ENCODE measurements around the gene TMX2.
"Not testable (repeated sequence)": the region's sequence is repeated elsewhere in the genome, so short reads cannot be mapped to it uniquely, and the experiment has no call there.

TMX2 gene, protein sequence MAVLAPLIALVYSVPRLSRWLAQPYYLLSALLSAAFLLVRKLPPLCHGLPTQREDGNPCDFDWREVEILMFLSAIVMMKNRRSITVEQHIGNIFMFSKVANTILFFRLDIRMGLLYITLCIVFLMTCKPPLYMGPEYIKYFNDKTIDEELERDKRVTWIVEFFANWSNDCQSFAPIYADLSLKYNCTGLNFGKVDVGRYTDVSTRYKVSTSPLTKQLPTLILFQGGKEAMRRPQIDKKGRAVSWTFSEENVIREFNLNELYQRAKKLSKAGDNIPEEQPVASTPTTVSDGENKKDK

DNA sequence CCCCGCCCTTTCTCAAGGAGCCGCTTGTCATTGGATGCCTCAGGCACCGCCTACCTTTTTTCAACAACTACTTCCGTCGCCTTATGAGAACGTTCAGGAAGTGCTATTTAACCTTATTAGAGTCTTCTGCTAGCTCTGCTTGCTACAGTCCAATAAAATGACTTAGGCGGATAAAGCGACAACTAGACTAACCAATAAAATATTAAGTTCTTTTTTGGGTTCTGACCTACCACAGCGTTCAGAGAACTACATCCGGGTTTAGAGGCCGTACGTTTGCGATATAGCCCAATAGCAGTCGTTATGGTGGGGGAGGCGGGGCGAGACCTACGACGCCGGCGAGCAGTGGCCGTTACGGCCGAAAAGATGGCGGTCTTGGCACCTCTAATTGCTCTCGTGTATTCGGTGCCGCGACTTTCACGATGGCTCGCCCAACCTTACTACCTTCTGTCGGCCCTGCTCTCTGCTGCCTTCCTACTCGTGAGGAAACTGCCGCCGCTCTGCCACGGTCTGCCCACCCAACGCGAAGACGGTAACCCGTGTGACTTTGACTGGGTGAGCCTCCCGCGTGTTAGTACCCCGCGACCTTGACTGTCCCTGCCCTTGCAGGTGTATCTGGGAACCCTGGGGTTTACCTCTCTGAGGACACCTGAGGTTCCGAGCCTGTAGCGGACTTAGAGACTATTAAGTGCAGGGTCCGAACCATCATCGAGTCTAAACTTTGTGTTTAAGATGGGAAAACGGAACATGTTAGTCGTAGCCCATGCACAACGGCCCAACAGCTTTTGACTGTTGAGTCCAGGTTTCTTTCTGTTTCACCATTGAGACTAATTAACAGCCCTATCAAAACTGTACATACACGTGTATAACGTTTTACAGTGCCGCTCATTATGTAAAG lies at the start of gene TMX2:
Gene TMX2 (plus strand): TSS at position 338 of the 895 bp plus-strand sequence. CDS start 26 bp downstream, at position 364.
- peak; percentile 95 for DNase-seq (ENCODE audit: low spot score)

DNA sequence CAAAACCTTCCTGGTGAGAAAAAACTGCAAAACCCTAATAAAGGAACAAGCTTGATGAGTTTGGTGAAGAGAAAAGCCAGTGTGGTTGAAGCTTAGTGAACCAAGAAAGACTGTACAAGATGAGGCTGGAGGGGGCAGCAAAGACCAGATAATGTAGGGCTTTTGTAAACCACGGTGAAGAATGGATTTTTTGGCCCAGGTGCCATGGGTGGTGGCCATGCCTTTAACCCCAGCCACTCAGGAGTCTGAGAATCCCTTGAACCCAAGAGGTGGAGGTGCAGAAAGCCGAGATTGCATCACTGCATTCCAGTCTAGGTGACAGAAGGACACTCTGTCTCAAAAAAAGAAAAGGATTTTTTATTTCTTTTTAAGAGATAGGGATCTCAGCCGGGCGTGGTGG lies 49.5 kb upstream of the TMX2 start:
- DNase-seq (ENCODE audit: low spot score): no peak

DNA sequence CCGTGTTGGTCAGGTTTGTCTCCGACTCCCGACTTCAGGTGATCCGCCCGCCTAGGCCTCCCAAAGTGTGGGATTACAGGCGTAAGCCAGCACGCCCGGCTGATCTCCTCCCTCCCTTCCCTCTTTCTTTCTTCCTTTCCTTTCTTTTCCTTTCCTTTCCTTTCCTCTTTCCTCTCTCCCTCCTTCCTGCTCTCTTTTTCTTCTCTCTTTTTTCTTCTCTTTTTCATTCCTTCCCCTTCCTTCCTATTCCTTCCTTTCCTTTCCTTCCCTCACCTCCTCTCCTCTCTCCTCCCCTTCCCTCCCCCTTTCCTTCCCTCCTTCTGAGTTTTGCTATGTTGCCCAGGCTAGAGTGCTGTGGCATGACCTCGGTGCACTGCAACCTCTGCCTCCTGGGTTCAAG lies 48.4 kb upstream of the TMX2 start:
- no peak for DNase-seq (ENCODE audit: low spot score)

DNA sequence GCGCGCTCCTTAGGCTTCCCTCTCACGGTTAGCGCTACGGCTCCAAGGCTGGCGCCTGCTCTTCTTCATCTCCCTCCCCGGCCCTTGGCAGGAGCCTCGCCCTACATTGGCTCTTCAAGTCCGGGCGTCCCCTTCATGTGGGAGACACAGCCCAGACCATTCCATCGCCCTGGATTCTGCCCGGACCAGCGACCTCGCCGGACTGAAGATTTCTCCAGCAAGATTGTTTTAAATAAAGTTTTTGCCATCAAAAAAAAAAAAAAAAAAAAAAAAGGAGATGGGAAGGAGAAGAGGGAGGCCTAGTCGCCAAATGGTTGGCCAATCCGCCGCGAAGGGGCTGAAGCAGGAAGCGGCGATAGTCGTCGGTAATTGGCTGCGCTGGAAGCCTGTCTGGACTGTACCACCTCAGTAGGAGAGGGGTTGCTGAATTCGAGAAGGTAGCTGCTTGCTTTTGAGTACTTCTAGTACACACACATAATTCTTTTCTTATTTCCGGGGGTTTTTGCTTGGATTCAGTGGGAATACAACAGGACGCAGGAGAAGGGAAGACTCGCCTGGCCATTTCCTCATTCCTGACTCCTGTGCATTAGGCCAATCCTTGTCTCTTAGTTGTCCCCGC lies 45.2 kb upstream of the TMX2 start:
- DNase-seq (ENCODE audit: low spot score): peak; percentile 97

DNA sequence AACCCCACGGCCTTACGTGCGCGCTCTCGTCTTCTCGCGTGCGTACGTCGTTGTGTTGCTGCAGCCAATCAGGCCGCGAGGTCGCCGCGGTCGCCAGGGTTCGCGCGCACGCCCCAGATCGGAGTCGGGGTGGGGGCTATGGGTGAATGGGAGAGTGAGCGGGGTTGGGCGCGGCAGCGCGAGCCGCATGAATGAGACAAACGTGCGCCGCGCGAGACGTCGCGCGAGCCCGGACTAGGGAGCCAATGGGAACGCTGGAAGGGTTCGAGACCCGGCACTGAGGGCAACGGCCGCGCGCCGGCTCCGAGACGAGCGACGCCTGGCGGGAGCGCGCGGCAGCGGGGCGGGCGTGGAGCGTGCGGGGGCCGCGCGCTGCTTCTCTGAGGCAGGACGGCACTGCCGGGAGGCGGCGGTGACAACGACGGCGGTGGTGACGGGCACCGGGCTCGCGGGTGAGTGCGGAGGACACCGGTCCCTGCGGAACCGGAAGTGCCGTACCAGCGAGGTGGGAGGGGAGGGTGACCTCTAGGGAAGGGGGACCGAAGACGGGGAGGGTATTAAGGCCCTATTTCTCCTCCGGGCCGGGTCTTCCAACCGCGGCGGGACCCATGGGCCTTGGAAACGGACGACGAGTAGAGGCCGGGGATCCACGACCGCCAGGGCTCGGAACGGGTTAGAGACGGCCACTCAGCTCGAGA lies 44.5 kb upstream of the TMX2 start, which contains the start of gene ZDHHC5:
Gene ZDHHC5 (plus strand): TSS at position 379 of the 698 bp plus-strand sequence. CDS start 4,977 bp downstream, outside the sequence.
- DNase-seq (ENCODE audit: low spot score): peak; percentile 99

DNA sequence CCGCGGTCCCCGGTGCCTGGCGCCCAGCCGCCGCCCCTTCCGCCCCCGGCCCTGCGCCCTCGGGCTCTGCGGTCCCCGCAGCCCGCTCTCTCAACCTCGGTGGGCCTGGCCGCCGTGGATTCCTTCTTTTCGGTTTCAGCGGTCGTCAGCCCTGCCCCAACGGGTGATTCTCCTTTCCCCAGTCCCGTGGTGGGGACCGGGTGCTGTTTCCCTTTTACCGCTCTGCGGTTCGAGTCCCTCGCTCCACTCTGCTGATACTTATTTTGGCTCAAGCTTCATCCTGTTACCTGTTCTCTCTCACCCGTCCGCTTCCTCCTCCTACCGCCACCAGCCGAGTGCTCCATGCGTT lies 44.0 kb upstream of the TMX2 start:
- DNase-seq (ENCODE audit: low spot score): peak; percentile 31

DNA sequence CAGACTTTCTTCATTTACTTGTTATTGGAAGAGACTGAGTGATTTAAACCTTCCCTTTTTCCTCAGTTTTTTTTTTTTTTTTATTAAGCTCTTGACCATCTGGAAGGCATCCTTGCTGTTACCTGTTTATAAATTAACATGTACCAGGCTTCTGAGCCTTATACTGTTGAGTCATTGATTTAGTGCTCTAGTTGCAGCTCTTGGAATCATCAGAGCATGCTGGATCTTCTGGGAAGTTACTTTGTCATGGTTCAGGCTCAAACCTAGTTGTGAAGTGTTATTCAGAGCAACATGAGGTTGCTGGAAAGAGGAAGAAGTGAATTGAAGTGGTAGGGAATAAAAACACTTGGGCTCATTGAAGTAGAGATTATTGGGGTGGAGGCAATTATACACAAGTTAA lies 38.1 kb upstream of the TMX2 start:
- DNase-seq (ENCODE audit: low spot score): no peak

DNA sequence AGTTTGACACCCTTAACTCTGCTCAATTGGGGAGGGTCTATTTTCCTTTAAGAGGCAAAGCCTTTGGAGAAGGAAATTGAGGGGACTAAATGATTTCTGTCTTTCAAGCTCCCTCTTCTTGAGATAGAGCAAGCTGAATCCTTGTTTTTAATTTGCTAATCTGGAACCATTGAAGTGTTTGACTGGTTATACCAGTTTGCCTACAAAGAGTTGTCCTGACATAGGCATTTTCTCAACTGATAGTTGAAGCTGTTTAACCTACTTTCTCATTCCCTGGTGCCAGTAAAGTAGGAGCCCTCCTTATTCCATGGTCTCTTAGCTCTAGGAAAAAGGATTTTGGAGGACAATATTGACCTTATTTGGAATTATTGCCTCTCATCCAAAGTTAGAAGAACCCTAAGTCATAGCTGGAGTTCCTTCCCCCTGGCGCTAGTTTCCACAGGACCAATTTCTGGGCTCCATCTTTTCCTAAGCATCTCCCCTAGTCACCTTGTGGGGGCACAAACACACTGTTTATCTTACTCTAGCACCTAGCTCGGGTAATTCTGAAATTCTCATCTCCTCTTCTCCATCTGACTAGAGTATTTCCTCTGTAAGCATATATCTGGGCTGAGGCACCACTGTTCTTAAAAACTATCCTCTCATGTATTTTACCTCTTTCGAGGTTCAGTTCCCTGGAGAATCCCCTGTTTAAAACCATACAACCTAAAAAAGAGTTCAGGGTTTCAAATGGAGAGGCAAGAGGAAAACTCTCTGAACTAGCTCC lies 37.0 kb upstream of the TMX2 start:
- no peak for DNase-seq (ENCODE audit: low spot score)

DNA sequence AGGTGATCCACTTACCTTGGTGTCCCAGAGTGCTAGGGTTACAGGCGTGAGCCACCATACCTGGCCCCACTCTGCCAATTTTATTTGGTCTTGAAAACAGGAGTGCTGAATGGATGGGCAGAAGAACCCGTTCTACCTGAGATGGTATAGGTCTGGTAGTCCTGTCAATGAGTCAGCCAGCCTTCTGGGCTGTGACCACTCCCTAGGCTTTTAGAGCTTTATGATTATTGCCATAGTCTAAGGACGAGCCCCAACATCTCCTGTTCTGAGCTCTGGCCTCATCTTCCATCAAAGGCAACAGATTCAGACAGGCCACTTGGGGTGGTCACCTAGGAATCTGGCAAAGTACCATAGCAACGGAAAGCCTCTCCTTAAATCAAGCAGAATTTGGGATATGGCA lies 33.0 kb upstream of the TMX2 start:
- no peak for DNase-seq (ENCODE audit: low spot score)

DNA sequence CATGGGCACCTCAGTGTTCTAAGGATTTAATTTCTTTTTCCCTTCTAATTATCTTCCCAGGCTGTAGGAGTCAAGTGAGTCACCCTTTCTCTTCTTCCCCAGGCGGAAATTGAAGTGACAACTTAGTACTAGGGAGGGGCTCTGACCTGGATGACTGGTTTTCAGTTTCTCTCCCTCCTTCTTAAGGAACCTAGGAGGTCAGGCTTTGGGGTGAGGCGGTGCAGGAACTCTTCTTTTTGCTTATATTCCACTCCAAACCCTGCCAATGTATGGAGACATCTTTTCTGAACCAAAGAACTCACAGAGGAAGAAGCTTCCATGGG lies 31.9 kb upstream of the TMX2 start:
- DNase-seq (ENCODE audit: low spot score): peak; percentile 14

DNA sequence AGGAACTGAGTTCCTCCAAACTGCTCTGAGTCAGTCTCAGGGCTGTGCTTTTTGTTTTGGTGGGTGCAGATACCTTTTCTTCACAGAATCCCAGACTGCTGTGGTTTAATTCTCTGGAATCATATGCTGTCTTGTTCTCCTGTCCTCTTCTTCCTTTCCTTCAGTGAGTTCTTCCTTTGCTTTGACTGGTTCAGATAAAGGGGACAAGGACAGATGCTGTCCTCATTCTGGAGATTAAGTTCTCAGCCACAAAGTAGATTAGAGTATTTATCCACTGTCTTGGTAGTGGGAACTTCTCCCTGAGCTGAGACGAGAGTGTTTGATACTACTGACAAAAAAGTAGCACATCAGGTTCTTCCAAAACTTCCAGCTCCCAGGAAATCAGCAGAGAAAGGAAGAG lies 31.2 kb upstream of the TMX2 start:
- no peak for DNase-seq (ENCODE audit: low spot score)

DNA sequence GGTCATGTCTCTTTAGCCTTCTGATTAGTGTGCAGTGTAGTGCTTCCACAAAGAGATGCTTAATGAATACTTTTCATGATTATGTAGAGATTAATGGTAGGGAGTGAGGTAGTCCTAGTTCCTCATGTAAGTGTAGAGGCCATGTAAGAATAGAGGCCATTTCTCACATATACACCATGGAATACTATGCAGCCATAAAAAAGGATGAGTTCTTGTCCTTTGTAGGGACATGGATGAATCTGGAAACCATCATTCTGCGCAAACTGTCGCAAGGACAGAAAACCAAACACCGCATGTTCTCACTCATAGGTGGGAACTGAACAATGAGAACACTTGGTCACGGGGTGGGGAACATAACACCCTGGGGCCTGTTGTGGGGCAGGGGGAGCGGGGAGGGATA lies 21.9 kb upstream of the TMX2 start:
- DNase-seq (ENCODE audit: low spot score): not testable (repeated sequence)

DNA sequence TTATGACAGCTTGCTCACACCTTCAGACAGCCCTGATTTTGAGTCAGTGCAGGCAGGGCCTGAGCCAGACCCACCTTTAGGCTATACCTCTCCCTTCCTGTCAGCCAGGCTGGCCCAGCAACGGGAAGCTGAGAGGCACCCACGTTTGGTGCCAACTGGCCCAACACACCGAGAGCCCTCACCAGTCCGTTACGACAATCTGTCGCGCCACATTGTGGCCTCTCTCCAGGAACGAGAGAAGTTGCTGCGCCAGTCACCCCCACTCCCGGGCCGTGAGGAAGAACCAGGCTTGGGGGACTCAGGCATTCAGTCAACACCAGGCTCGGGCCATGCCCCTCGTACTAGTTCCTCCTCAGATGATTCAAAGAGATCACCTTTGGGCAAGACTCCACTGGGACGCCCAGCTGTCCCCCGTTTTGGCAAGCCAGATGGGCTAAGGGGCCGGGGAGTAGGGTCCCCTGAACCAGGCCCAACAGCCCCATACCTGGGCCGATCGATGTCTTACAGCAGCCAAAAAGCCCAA lies 13.5 kb upstream of the TMX2 start:
- DNase-seq (ENCODE audit: low spot score): no peak

DNA sequence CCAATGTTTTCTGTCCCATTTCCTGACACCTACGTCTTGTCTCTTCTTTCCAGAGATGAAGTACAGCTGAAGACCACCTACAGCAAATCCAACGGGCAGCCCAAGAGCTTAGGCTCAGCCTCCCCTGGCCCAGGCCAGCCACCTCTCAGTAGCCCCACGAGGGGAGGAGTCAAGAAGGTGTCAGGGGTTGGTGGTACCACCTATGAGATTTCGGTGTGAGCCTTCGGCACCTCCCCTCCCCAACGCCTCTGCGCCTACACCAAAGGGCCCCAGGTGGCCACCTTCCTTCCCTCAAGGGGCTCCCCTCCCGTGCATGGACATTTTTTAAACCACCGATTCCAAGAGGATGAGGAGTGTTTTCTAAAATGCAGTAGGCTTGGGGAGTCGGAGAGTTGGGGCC lies 12.6 kb upstream of the TMX2 start:
- DNase-seq (ENCODE audit: low spot score): no peak

DNA sequence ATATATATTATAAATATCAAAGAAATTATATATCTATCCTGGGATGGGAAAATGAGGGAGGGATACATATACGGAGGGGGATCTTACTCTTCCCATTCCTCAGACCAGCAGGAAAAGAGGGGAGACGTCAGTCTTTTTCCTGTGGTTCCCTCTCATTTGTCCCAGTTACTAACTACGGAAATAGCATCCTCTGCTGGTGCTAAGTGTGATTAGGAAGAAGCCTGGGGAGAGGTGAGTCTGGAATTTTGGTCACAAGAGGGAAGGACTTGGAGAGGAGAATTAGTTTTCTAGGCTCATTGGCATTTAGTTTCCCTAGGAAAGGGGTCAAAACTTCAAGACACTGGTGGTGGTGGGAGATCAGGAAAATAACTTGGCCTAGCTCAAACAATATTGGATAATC lies 12.0 kb upstream of the TMX2 start:
- DNase-seq (ENCODE audit: low spot score): no peak

DNA sequence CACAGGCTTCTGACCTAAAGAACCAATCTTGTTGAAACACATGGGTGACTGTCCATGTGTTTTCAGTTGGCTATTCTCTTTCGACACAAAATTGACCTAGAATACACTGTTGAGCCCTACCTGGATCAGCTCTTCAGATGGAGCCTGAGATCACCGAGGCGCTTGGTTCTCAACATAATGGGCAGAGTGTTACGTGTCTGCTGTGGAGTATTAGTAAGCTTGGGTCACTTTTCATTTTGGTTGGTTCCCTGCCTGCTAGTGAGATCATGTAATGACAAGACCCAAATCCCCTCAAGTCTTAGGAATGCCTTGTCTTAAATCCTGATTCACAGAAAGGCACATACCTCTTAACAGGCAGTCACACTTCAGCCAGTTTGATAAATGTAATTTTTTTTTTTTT lies 9.1 kb upstream of the TMX2 start:
- DNase-seq (ENCODE audit: low spot score): no peak

DNA sequence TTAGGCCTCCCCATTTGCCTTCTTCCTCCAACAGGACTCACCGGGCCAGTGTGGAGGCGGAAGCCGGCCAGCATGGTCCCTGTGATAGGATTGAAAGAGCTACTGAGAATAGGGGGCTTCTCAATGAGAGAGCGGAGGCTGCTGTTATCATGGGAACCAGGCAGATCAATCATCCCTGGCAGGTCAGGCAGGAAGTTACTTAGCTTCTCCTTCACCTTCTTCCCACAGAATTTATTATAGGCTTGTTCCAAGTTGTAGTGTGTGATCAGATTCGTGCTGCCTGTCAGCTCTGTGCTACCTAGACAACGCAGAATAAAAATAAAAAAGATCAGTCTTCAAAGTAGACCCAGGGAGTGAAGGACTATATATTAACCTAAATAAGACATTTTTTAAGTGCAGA lies 7.5 kb upstream of the TMX2 start:
- no peak for DNase-seq (ENCODE audit: low spot score)

DNA sequence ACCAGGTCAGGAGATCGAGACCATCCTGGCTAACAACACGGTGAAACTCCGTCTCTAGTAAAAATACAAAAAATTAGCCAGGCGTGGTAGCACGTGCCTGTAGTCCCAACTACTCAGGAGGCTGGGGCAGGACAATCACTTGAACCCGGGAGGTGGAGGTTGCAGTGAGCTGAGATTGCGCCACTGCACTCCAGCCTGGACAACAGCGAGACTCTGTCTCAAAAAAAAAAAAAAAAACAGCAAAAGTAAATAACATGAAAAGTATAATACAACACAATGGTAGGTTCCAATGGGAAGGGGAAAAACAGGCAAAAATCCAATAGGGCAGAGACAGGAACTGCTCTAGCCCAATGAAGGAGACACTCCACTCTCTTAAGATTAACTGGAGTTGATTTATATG lies 7.0 kb upstream of the TMX2 start:
- not testable (repeated sequence) for DNase-seq (ENCODE audit: low spot score)

DNA sequence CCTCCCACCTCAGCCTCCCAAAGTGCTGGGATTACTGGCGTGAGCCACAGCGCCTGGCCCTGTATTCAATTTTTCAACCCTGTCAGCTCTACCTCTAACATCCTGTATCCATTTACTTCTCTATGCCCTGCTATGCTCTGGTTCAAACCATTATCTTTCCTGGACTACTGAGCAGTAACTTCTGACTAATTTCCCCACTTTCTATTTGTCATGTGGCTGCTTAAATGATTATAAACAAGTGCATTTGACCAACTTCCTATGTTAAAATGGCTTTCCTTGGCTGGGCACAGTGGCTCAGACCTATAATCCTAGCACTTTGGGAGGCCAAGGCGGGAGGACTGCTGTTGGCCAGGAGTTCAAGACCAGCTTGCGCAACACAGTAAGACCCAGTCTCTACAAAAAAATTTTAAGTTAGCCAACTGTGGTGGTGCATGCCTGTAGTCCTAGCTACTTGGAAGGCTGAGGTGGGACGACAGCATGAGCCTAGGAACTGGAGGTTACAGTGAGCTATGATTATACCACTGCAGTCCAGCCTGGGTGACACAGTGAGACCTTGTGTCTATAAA lies 2.5 kb upstream of the TMX2 start:
- DNase-seq (ENCODE audit: low spot score): no peak

DNA sequence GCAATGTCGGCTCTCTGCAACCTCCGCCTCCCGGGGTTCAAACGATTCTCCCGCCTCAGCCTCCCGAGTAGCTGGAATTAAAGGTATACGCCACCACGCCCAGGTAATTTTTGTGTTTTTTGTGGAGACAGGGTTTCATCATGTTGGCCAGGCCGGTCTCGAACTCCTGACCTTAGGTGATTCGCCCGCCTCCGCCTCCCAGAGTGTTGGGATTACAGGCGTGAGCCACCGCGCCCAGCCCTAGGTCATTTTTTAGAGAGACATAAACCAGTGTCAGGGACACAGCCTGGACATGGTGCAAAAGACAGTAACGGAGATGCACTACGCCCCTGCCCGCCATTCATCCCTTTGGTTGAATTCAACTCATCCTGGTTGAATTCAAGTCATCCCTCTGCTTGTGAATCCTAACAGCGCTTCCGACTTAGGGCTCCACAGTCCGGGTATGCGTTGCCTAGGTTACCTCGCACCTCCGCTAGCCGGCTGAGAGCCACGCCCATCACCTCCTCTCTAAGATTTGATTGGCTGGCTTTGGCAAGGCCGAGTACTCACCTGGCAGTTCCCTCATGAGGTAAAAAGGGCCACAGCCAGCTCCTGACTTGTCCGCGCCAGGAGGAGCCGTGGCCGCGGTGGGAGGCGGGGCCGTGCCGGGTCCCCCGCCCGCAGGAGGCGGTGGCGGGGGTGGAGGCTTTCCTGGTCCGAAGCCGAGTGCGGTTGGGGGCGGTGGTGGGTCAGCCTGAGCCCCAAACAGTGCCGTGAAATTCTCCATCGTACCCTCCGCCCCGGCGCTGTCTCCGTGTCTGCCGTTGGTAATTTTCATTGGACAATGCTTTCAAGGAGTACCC lies 758 bp upstream of the TMX2 start, which contains the start of gene MED19:
Gene MED19 (minus strand): TSS at position 802 of the 842 bp plus-strand sequence. CDS start 36 bp downstream, at position 766.
- peak; percentile 65 for DNase-seq (ENCODE audit: low spot score)
